GM21529 (cell line): Measurements from ENCODE around the gene MYOG.

Experiments used
- ATAC-seq: cut with Tn5 transposase; IDR thresholded peaks from one replicate; pipeline ENCODE4 v1.9.1; 2021; ENCODE audit not compliant: unreplicated experiment

Gene MYOG

GRCh38 chr1:203048555-203049051, 37.2 kb downstream of the MYOG start:
- ATAC-seq, result no peak

GRCh38 chr1:203048086-203048485, 37.7 kb downstream of the MYOG start:
- no peak for ATAC-seq

- no peak for ATAC-seq
Measured at GRCh38 chr1:203046984-203047630, 38.7 kb downstream of the MYOG start.

- no peak for ATAC-seq
Measured at GRCh38 chr1:203045821-203046594, 39.8 kb downstream of the MYOG start.

GRCh38 chr1:203045336-203045735, 40.5 kb downstream of the MYOG start:
- ATAC-seq, result no peak

GRCh38 chr1:203044546-203045250, 41.1 kb downstream of the MYOG start:
- ATAC-seq, result no peak

GRCh38 chr1:203043830-203044545, 41.8 kb downstream of the MYOG start:
- ATAC-seq, result no peak

GRCh38 chr1:203041351-203041932, 44.4 kb downstream of the MYOG start:
- ATAC-seq, result no peak

GRCh38 chr1:203040513-203041275, 45.1 kb downstream of the MYOG start:
- ATAC-seq, result no peak

- ATAC-seq, result no peak
Measured at GRCh38 chr1:203039609-203040512, 46.0 kb downstream of the MYOG start.

- peak; percentile 53 for ATAC-seq
Measured at GRCh38 chr1:203038891-203039608, 46.8 kb downstream of the MYOG start.

GRCh38 chr1:203038217-203038741, 47.5 kb downstream of the MYOG start:
- ATAC-seq, result peak; percentile 67

- no peak for ATAC-seq
Measured at GRCh38 chr1:203037509-203038190, 48.2 kb downstream of the MYOG start.

- ATAC-seq, result no peak
Measured at GRCh38 chr1:203036537-203036936, 49.3 kb downstream of the MYOG start.

GRCh38 chr1:203036135-203036534, 49.7 kb downstream of the MYOG start:
- no peak for ATAC-seq

- no peak for ATAC-seq
Measured at GRCh38 chr1:203035111-203036000, 50.5 kb downstream of the MYOG start.
